H9 (cell line): Measurements from ENCODE around the gene CAPN5. TPM values are rescaled to one million over a fixed set of nuclear protein-coding genes. Genes with fewer than 3 reads are reported as not detected.
A peak's percentile ranks its signal among the peaks of the same experiment; 100 is the strongest.

Experiments
- DNase-seq: peaks from one replicate; pipeline ENCODE4 v3.0.0-alpha.2; 2017
- H2AFZ ChIP-seq: one replicate; pipeline ENCODE4 v1.6.1; 2013; ENCODE audit warnings: mild to moderate bottlenecking, low read length, control low read depth, moderate library complexity
- H2AK5ac ChIP-seq: 2 replicates; pipeline ENCODE4 v1.6.1; 2013; ENCODE audit warnings: low read length, control low read depth, mixed read lengths; ENCODE audit not compliant: insufficient read length
- H2BK120ac ChIP-seq: one replicate; pipeline ENCODE4 v1.6.1; 2013; ENCODE audit warnings: low read depth, mild to moderate bottlenecking, low read length, control low read depth, inconsistent platforms; ENCODE audit not compliant: poor library complexity, severe bottlenecking
- H2BK12ac ChIP-seq: 2 replicates; pipeline ENCODE4 v1.6.1; 2013; ENCODE audit warnings: low read length, control low read depth, mixed read lengths, low read depth; ENCODE audit not compliant: insufficient read length
- H2BK15ac ChIP-seq: 2 replicates; pipeline ENCODE4 v1.6.1; 2013; ENCODE audit warnings: low read depth, low read length, control low read depth
- H2BK20ac ChIP-seq: one replicate; pipeline ENCODE4 v1.6.1; 2013; ENCODE audit warnings: low read depth, mild to moderate bottlenecking, low read length, control low read depth, inconsistent platforms; ENCODE audit not compliant: poor library complexity, severe bottlenecking
- H2BK5ac ChIP-seq: 2 replicates; pipeline ENCODE4 v1.6.1; 2013; ENCODE audit warnings: low read length, control low read depth, mixed read lengths; ENCODE audit not compliant: insufficient read length
- H3K14ac ChIP-seq: 2 replicates; pipeline ENCODE4 v1.6.1; 2013; ENCODE audit warnings: low read length, control low read depth; ENCODE audit not compliant: insufficient read depth
- H3K18ac ChIP-seq: 2 replicates; pipeline ENCODE4 v1.6.1; 2013; ENCODE audit warnings: low read depth, mild to moderate bottlenecking, mixed read lengths, low read length, control low read depth; ENCODE audit not compliant: insufficient read length
- H3K23ac ChIP-seq: 2 replicates; pipeline ENCODE4 v1.6.1; 2013; ENCODE audit warnings: low read length, control low read depth, mixed read lengths, low read depth; ENCODE audit not compliant: insufficient read length
- H3K23me2 ChIP-seq: 2 replicates; pipeline ENCODE4 v1.6.1; 2013; ENCODE audit warnings: low read depth, mild to moderate bottlenecking, mixed read lengths, low read length, control low read depth; ENCODE audit not compliant: insufficient read length, poor library complexity, severe bottlenecking
- H3K27ac ChIP-seq: 2 replicates; pipeline ENCODE4 v1.5.1; 2013; ENCODE audit warnings: low read length, control low read depth, mixed read lengths, low read depth; ENCODE audit not compliant: insufficient read length
- H3K27me3 ChIP-seq: 2 replicates; pipeline ENCODE4 v1.6.1; 2013; ENCODE audit warnings: low read length, control low read depth, inconsistent platforms; ENCODE audit not compliant: insufficient read depth
- H3K4ac ChIP-seq: 2 replicates; pipeline ENCODE4 v1.6.1; 2013; ENCODE audit warnings: low read depth, mild to moderate bottlenecking, control low read depth, inconsistent platforms, low read length, moderate library complexity
- H3K4me1 ChIP-seq: 2 replicates; pipeline ENCODE4 v1.6.1; 2013; ENCODE audit warnings: low read length, control low read depth, inconsistent platforms; ENCODE audit not compliant: insufficient read depth
- H3K4me2 ChIP-seq: 2 replicates; pipeline ENCODE4 v1.6.1; 2013; ENCODE audit warnings: low read length, control low read depth, mixed read lengths; ENCODE audit not compliant: insufficient read length, insufficient read depth
- H3K56ac ChIP-seq: 2 replicates; pipeline ENCODE4 v1.6.1; 2013; ENCODE audit warnings: low read depth, mild to moderate bottlenecking, mixed read lengths, low read length, control low read depth; ENCODE audit not compliant: insufficient read length
- H3K79me1 ChIP-seq: 2 replicates; pipeline ENCODE4 v1.6.1; 2013; ENCODE audit warnings: low read depth, mild to moderate bottlenecking, moderate library complexity, low read length, control low read depth, inconsistent platforms; ENCODE audit not compliant: insufficient read depth, poor library complexity, severe bottlenecking
- H3K79me2 ChIP-seq: 2 replicates; pipeline ENCODE4 v1.6.1; 2013; ENCODE audit warnings: low read length, control low read depth, inconsistent platforms; ENCODE audit not compliant: insufficient read depth
- H3K9ac ChIP-seq: 2 replicates; pipeline ENCODE4 v1.6.1; 2013; ENCODE audit warnings: low read length, control low read depth, mixed read lengths; ENCODE audit not compliant: insufficient read length; ENCODE audit errors: extremely low read depth
- H3K9me3 ChIP-seq: one replicate; pipeline ENCODE4 v1.6.1; 2013; ENCODE audit warnings: low read depth, low read length, inconsistent platforms; ENCODE audit not compliant: control insufficient read depth
- H3T11ph ChIP-seq: one replicate; pipeline ENCODE4 v1.6.1; 2013; ENCODE audit warnings: mild to moderate bottlenecking, low read length, control low read depth, inconsistent platforms
- H4K20me1 ChIP-seq: one replicate; pipeline ENCODE4 v1.6.1; 2013; ENCODE audit not compliant: control insufficient read depth, insufficient read length, insufficient read depth
- H4K5ac ChIP-seq: 2 replicates; pipeline ENCODE4 v1.6.1; 2013; ENCODE audit warnings: low read depth, mild to moderate bottlenecking, mixed read lengths, low read length, control low read depth; ENCODE audit not compliant: insufficient read length
- H4K8ac ChIP-seq: replicated peaks from 2 replicates; pipeline ENCODE4 v1.6.1; 2013; ENCODE audit warnings: low read length, control low read depth, mixed read lengths, low read depth; ENCODE audit not compliant: insufficient read length
- H4K91ac ChIP-seq: 2 replicates; pipeline ENCODE4 v1.6.1; 2013; ENCODE audit warnings: low read depth, mild to moderate bottlenecking, moderate library complexity, mixed read lengths, low read length, control low read depth; ENCODE audit not compliant: insufficient read length
- H3K27ac Mint-ChIP-seq, 3 experiments: 2 replicates in 2 of 3; 3 replicates in 1 of 3; pipeline ENCODE4 v1.8.0; 2020 to 2021; ENCODE audit warnings: mixed read lengths in 3 of 3, mild to moderate bottlenecking in 1 of 3, moderate library complexity in 1 of 3
- H3K27me3 Mint-ChIP-seq: 2 replicates; pipeline ENCODE4 v1.8.0; 2021; ENCODE audit warnings: low read depth, mild to moderate bottlenecking, moderate library complexity, mixed read lengths
- H3K36me3 Mint-ChIP-seq, 3 experiments: 2 replicates in 2 of 3; 3 replicates in 1 of 3; pipeline ENCODE4 v1.8.0; 2020 to 2021; ENCODE audit warnings: low read depth in 3 of 3, mixed read lengths in 3 of 3; ENCODE audit not compliant: insufficient read depth in 1 of 3
- H3K4me1 Mint-ChIP-seq, 2 experiments: 2 replicates each; pipeline ENCODE4 v1.8.0; 2020; ENCODE audit warnings: mixed read lengths in 2 of 2
- H3K4me3 Mint-ChIP-seq, 2 experiments: 2 replicates in 1 of 2; 3 replicates in 1 of 2; pipeline ENCODE4 v1.8.0; 2020 to 2021; ENCODE audit warnings: mild to moderate bottlenecking in 2 of 2, mixed read lengths in 2 of 2, moderate library complexity in 1 of 2
- H3K9me3 Mint-ChIP-seq, 2 experiments: 2 replicates in 1 of 2; 3 replicates in 1 of 2; pipeline ENCODE4 v1.8.0; 2020; ENCODE audit warnings: mild to moderate bottlenecking in 2 of 2, mixed read lengths in 2 of 2, moderate library complexity in 1 of 2
- WGBS: extraction: QIAGEN DNeasy Blood & Tissue Kit; methylation state at CpG from one replicate; pipeline ENCODE4 v1.1.7; 2013; ENCODE audit warnings: missing lambda C conversion rate, low lambda C conversion rate, mixed read lengths; ENCODE audit not compliant: insufficient read length; ENCODE audit errors: extremely low coverage; 5-methylcytosine and 5-hydroxymethylcytosine counted together
- total RNA-seq: library from RNA; stranded (reverse); gene quantifications from 2 replicates; pipeline ENCODE4 v1.2.1, GENCODE V29; 2021
- TF ChIP-seq, protein P1 (sequence below): fragments of 200-600 bp; sonication (generic); conservative IDR thresholded peaks from 3 replicates; pipeline ENCODE4 v1.8.0; 2021; ENCODE audit warnings: antibody characterized with exemption, mild to moderate bottlenecking

CAPN5 gene
- total RNA-seq, 1 experiment from 2014 or later, result 16.7 TPM

GRCh38 chr11:77047007-77047927 lies 19.5 kb upstream of the CAPN5 start:
- WGBS, result no CpG with 5 or more reads among the region's 15 CpGs
- no peak overlapping the region for H2BK20ac ChIP-seq
- H3K56ac ChIP-seq, result no peak overlapping the region
- H2BK12ac ChIP-seq, result no peak overlapping the region
- H3K18ac ChIP-seq, result no peak overlapping the region
- H3K27ac ChIP-seq, result no peak overlapping the region
- H3K4me1 ChIP-seq, result no peaks in the 10 kb centered on the region
- H4K20me1 ChIP-seq, result no peaks in the 10 kb centered on the region
- no peak overlapping the region for H4K91ac ChIP-seq
- H3K79me2 ChIP-seq, result no peaks in the 10 kb centered on the region
- TF ChIP-seq, protein P1, sequence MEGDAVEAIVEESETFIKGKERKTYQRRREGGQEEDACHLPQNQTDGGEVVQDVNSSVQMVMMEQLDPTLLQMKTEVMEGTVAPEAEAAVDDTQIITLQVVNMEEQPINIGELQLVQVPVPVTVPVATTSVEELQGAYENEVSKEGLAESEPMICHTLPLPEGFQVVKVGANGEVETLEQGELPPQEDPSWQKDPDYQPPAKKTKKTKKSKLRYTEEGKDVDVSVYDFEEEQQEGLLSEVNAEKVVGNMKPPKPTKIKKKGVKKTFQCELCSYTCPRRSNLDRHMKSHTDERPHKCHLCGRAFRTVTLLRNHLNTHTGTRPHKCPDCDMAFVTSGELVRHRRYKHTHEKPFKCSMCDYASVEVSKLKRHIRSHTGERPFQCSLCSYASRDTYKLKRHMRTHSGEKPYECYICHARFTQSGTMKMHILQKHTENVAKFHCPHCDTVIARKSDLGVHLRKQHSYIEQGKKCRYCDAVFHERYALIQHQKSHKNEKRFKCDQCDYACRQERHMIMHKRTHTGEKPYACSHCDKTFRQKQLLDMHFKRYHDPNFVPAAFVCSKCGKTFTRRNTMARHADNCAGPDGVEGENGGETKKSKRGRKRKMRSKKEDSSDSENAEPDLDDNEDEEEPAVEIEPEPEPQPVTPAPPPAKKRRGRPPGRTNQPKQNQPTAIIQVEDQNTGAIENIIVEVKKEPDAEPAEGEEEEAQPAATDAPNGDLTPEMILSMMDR, result peak; percentile 81
- DNase-seq, result peak; percentile 81
- H3K27ac Mint-ChIP-seq, result peak overlapping the region in 2 of 3 experiments; percentile 52 to 71; a peak in 1 of 7 replicates
- peaks cover 2 to 3% of the 10 kb centered on the region in 2 experiments; a peak in 2 of 5 replicates for H3K9me3 Mint-ChIP-seq
- no peak overlapping the region for H3K14ac ChIP-seq
- H2BK120ac ChIP-seq, result no peak overlapping the region
- H3K4me1 Mint-ChIP-seq, result peaks cover 12 to 19% of the 10 kb centered on the region in 2 experiments
- no peak overlapping the region for H3K4ac ChIP-seq
- peaks cover 2% of the 10 kb centered on the region; the same call in 1 of the 2 replicates for H3K27me3 ChIP-seq
- H4K5ac ChIP-seq, result no peak overlapping the region
- no peak overlapping the region for H2AK5ac ChIP-seq
- no peak overlapping the region for H4K8ac ChIP-seq
- H3K79me1 ChIP-seq, result no peaks in the 10 kb centered on the region
- H3K9me3 ChIP-seq, result no peaks in the 10 kb centered on the region
- no peak overlapping the region for H2BK5ac ChIP-seq
- H3K9ac ChIP-seq, result no peak overlapping the region
- H3K27me3 Mint-ChIP-seq, result peaks cover 19% of the 10 kb centered on the region
- no peak overlapping the region for H3T11ph ChIP-seq
- no peak overlapping the region for H2AFZ ChIP-seq
- no peaks in the 10 kb centered on the region for H3K23me2 ChIP-seq
- H2BK15ac ChIP-seq, result no peak overlapping the region
- H3K4me2 ChIP-seq, result peak overlapping the region; percentile 38
- H3K23ac ChIP-seq, result no peak overlapping the region
- peak overlapping the region; percentile 7 to 23; a peak in 3 of 5 replicates for H3K4me3 Mint-ChIP-seq
- no peaks in the 10 kb centered on the region; a peak in 1 of 7 replicates for H3K36me3 Mint-ChIP-seq
